H1 (cell line): ENCODE data around the gene CCDC107. TPM values are rescaled to one million over a fixed set of nuclear protein-coding genes. Genes with fewer than 3 reads are reported as not detected.

Experiments
- CTCF ChIA-PET: fragments of 300-600 bp; sonication (Branson Sonifier 250); formaldehyde crosslinking; loops from one replicate; lab custom pipeline; 2021; ENCODE audit not compliant: partially characterized antibody; lab: Charles Lee
- POLR2A ChIA-PET: fragments of 300-600 bp; sonication (Branson Sonifier 250); formaldehyde crosslinking; loops from one replicate; lab custom pipeline; 2021; ENCODE audit warnings: inconsistent platforms; ENCODE audit not compliant: partially characterized antibody; lab: Charles Lee
- DNase-seq, 2 experiments: peaks; one replicate each; pipeline versions ENCODE4 v3.0.0 to v3.0.0-alpha.2; 2010 to 2022; ENCODE audit warnings: low spot score in 2 of 2, low read depth in 1 of 2, mixed read lengths in 1 of 2
- FAIRE-seq: peaks from 2 replicates; lab custom pipeline; 2011; peaks lifted over from hg19 to GRCh38; lab: Jason Lieb, UNC
- H2AFZ ChIP-seq: 2 replicates; pipeline ENCODE4 v1.8.1; 2012; ENCODE audit warnings: low read length, inconsistent platforms
- H2AK5ac ChIP-seq: 2 replicates; pipeline ENCODE4 v1.6.1; 2013; ENCODE audit warnings: low read depth, low read length
- H2BK120ac ChIP-seq: replicated peaks from 2 replicates; pipeline ENCODE3; 2013; ENCODE audit warnings: low read depth, low read length, inconsistent platforms
- H2BK12ac ChIP-seq: 2 replicates; pipeline ENCODE4 v1.6.1; 2013; ENCODE audit warnings: low read depth, low read length
- H2BK15ac ChIP-seq: 2 replicates; pipeline ENCODE4 v1.6.1; 2013; ENCODE audit warnings: low read length
- H2BK20ac ChIP-seq: 2 replicates; pipeline ENCODE4 v1.6.1; 2013; ENCODE audit warnings: low read length
- H2BK5ac ChIP-seq: 2 replicates; pipeline ENCODE4 v1.6.1; 2013; ENCODE audit warnings: low read depth, low read length
- H3K14ac ChIP-seq: 2 replicates; pipeline ENCODE4 v1.6.1; 2013; ENCODE audit warnings: inconsistent platforms; ENCODE audit not compliant: insufficient read length
- H3K18ac ChIP-seq: 2 replicates; pipeline ENCODE4 v1.6.1; 2013; ENCODE audit warnings: low read length; ENCODE audit errors: extremely low read depth
- H3K23ac ChIP-seq: 2 replicates; pipeline ENCODE4 v1.6.1; 2013; ENCODE audit warnings: inconsistent platforms; ENCODE audit not compliant: insufficient read length
- H3K23me2 ChIP-seq: 2 replicates; pipeline ENCODE4 v1.6.1; 2013; ENCODE audit warnings: low read depth, low read length
- H3K27ac ChIP-seq: 2 replicates; pipeline ENCODE4 v1.6.1; 2011; ENCODE audit warnings: low read depth, low read length, inconsistent platforms
- H3K27me3 ChIP-seq, 4 experiments: replicated peaks in 1 of 4; 1 replicate in 1 of 4; 2 replicates in 3 of 4; pipeline versions ENCODE4 v1.6.1 to v1.8.1; 2011 to 2013; ENCODE audit warnings: low read length in 3 of 4, mild to moderate bottlenecking in 3 of 4, inconsistent platforms in 2 of 4, mixed read lengths in 2 of 4, moderate library complexity in 1 of 4; ENCODE audit not compliant: control insufficient read depth in 3 of 4, insufficient read depth in 3 of 4; ENCODE audit errors: extremely low read depth in 1 of 4
- H3K36me3 ChIP-seq, 4 experiments: 2 replicates each; pipeline versions ENCODE4 v1.6.1 to v1.8.1; 2011 to 2013; ENCODE audit warnings: mild to moderate bottlenecking in 4 of 4, low read length in 3 of 4, moderate library complexity in 2 of 4, control low read depth in 1 of 4, inconsistent platforms in 1 of 4; ENCODE audit not compliant: insufficient read depth in 4 of 4, control insufficient read depth in 2 of 4
- H3K4ac ChIP-seq: replicated peaks from 2 replicates; pipeline ENCODE3; 2013; ENCODE audit warnings: low read length, low read depth, mixed read lengths, inconsistent platforms; ENCODE audit not compliant: insufficient read length
- H3K4me1 ChIP-seq, 4 experiments: replicated peaks in 1 of 4; 1 replicate in 1 of 4; 2 replicates in 3 of 4; pipeline versions ENCODE4 v1.6.1 to v1.8.1; 2011 to 2013; ENCODE audit warnings: low read length in 3 of 4, inconsistent platforms in 2 of 4, mixed read lengths in 1 of 4; ENCODE audit not compliant: insufficient read depth in 4 of 4, control insufficient read depth in 3 of 4
- H3K4me2 ChIP-seq, 2 experiments: 2 replicates each; pipeline versions ENCODE4 v1.6.1 to v1.8.1; 2011 to 2013; ENCODE audit warnings: low read depth in 2 of 2, low read length in 2 of 2, control low read depth in 1 of 2, inconsistent platforms in 1 of 2, mild to moderate bottlenecking in 1 of 2; ENCODE audit not compliant: insufficient read depth in 1 of 2
- H3K4me3 ChIP-seq, 4 experiments: fragments of 200-600, 300-600 bp in 1 of 4; sonication (generic), shearing (Covaris generic), sonication (Bioruptor Twin) in 1 of 4; 2 replicates each; pipeline versions ENCODE4 v1.5.1 to v1.8.1; 2011 to 2016; ENCODE audit warnings: low read length in 4 of 4, low read depth in 3 of 4, control low read depth in 2 of 4, inconsistent platforms in 2 of 4, mild to moderate bottlenecking in 2 of 4, mixed read lengths in 1 of 4, moderate library complexity in 1 of 4; ENCODE audit not compliant: insufficient read depth in 2 of 4; ENCODE audit errors: extremely low read depth in 1 of 4
- H3K56ac ChIP-seq: replicated peaks from 2 replicates; pipeline ENCODE3; 2013; ENCODE audit warnings: low read depth, mild to moderate bottlenecking, mixed read lengths, low read length, inconsistent platforms; ENCODE audit not compliant: insufficient read length
- H3K79me1 ChIP-seq: 2 replicates; pipeline ENCODE4 v1.6.1; 2013; ENCODE audit warnings: low read depth, low read length, control low read depth
- H3K79me2 ChIP-seq, 2 experiments: 2 replicates each; pipeline versions ENCODE4 v1.6.1 to v1.8.1; 2012 to 2013; ENCODE audit warnings: low read length in 2 of 2, mild to moderate bottlenecking in 2 of 2, inconsistent platforms in 1 of 2; ENCODE audit not compliant: insufficient read depth in 2 of 2, control insufficient read depth in 1 of 2
- H3K9ac ChIP-seq, 4 experiments: replicated peaks in 1 of 4; 1 replicate in 1 of 4; 2 replicates in 3 of 4; pipeline versions ENCODE4 v1.6.1 to v1.8.1; 2011 to 2013; ENCODE audit warnings: low read depth in 3 of 4, low read length in 3 of 4, control low read depth in 2 of 4, mild to moderate bottlenecking in 2 of 4, moderate library complexity in 2 of 4, inconsistent platforms in 1 of 4; ENCODE audit errors: extremely low read depth in 1 of 4
- H3K9me3 ChIP-seq, 2 experiments: 2 replicates each; pipeline versions ENCODE4 v1.6.1 to v1.8.1; 2012 to 2013; ENCODE audit warnings: mild to moderate bottlenecking in 2 of 2, moderate library complexity in 2 of 2, control low read depth in 1 of 2, inconsistent platforms in 1 of 2, low read depth in 1 of 2, low read length in 1 of 2, mixed read lengths in 1 of 2; ENCODE audit not compliant: insufficient read depth in 2 of 2
- H4K20me1 ChIP-seq, 2 experiments: replicated peaks in 1 of 2; 2 replicates each; pipeline versions ENCODE3 to v1.8.1; 2011 to 2013; ENCODE audit warnings: inconsistent platforms in 2 of 2, low read length in 2 of 2, mild to moderate bottlenecking in 1 of 2; ENCODE audit not compliant: insufficient read depth in 2 of 2, control insufficient read depth in 1 of 2
- H4K5ac ChIP-seq: 2 replicates; pipeline ENCODE4 v1.6.1; 2013; ENCODE audit warnings: low read length, low read depth, mixed read lengths, inconsistent platforms; ENCODE audit not compliant: insufficient read length
- H4K8ac ChIP-seq: 2 replicates; pipeline ENCODE4 v1.8.0; 2013; ENCODE audit warnings: mild to moderate bottlenecking, moderate library complexity, low read length, inconsistent platforms; ENCODE audit not compliant: insufficient read depth; ENCODE audit errors: extremely low read depth
- H4K91ac ChIP-seq: replicated peaks from 2 replicates; pipeline ENCODE3; 2013; ENCODE audit warnings: low read length, mixed read lengths, inconsistent platforms; ENCODE audit not compliant: insufficient read length
- ASH2L ChIP-seq: fragments of 200-600, 300-600 bp; sonication (generic); IDR thresholded peaks from one replicate; pipeline ENCODE4 v1.7.1; 2017; ENCODE audit warnings: low read length
- ATF2 ChIP-seq: IDR thresholded peaks from 2 replicates; pipeline ENCODE4 v1.6.1; 2012; ENCODE audit warnings: low read length, inconsistent platforms
- ATF3 ChIP-seq: IDR thresholded peaks from 2 replicates; pipeline ENCODE4 v1.6.1; 2011; ENCODE audit warnings: low read depth, mild to moderate bottlenecking, low read length; ENCODE audit not compliant: insufficient read depth
- EP300 ChIP-seq, 2 experiments: IDR thresholded peaks; 1 replicate in 1 of 2; 2 replicates in 1 of 2; pipeline ENCODE4 v1.6.1; 2011 to 2012; ENCODE audit warnings: low read depth in 2 of 2, low read length in 2 of 2, mild to moderate bottlenecking in 2 of 2, borderline replicate concordance in 1 of 2, inconsistent platforms in 1 of 2, moderate library complexity in 1 of 2
- FOSL1 ChIP-seq: IDR thresholded peaks from 2 replicates; pipeline ENCODE4 v1.6.1; 2011; ENCODE audit warnings: mild to moderate bottlenecking, low read depth, low read length, moderate library complexity; ENCODE audit not compliant: insufficient read depth
- GABPA ChIP-seq: IDR thresholded peaks from 2 replicates; pipeline ENCODE4 v1.6.1; 2011; ENCODE audit warnings: mild to moderate bottlenecking, low read length, moderate library complexity, borderline replicate concordance; ENCODE audit not compliant: insufficient read depth
- JUN ChIP-seq: IDR thresholded peaks from 2 replicates; pipeline ENCODE4 v1.6.1; 2011; ENCODE audit warnings: low read depth, mild to moderate bottlenecking, improper control_type of control experiment, low read length
- SIX5 ChIP-seq: IDR thresholded peaks from 2 replicates; pipeline ENCODE4 v1.6.1; 2011; ENCODE audit warnings: mild to moderate bottlenecking, low read depth, low read length
- WGBS, 2 experiments: shearing (Covaris generic) in 1 of 2; methylation state at CpG; one replicate each; pipeline versions ENCODE4 v1.1.6 to v1.1.7; 2013 to 2015; ENCODE audit warnings: low lambda C conversion rate in 2 of 2, mixed read lengths in 2 of 2, inconsistent platforms in 1 of 2, low coverage in 1 of 2, missing lambda C conversion rate in 1 of 2; ENCODE audit not compliant: insufficient replicate concordance in 2 of 2, insufficient coverage in 1 of 2, insufficient read length in 1 of 2; ENCODE audit errors: extremely low coverage in 1 of 2, missing lambda C conversion rate in 1 of 2; 5-methylcytosine and 5-hydroxymethylcytosine counted together
- polyA plus RNA-seq, 7 experiments: library from polyadenylated mRNA; depleted of rRNA in 3 of 7; stranded (reverse) in 5 of 7; unstranded in 2 of 7; fragments of >200 nt in 5 of 7; fragments of 200-250 nt in 2 of 7; gene quantifications; 1 replicate in 5 of 7; 2 replicates in 1 of 7; 4 replicates in 1 of 7; pipeline versions ENCODE4 v1.2.1 to v1.2.3, GENCODE V29; 2011 to 2013; ENCODE audit warnings: missing spikeins in 2 of 7, mixed read lengths in 2 of 7
- total RNA-seq: library from RNA; stranded (reverse); fragmentation: NEBNext Ultra II Directional; extraction: Animal tissue kit (Norgen Biotek cat#: 25700); gene quantifications from 2 replicates; pipeline ENCODE4 v1.2.1, GENCODE V29; 2021

Gene CCDC107
- total and polyA plus RNA-seq, 2 of the 8 experiments (the other 6 are each of a cell fraction or from before 2014, with no cell fraction given), result 8.2 to 9.0 TPM

- Histone ChIP-seq H2BK15ac (no peak overlapping the region), H4K91ac (no peak overlapping the region), H3K56ac (no peak overlapping the region), H3K4me1 (no peaks in the 10 kb centered on the region), H2AFZ (no peak overlapping the region), H3K23ac (no peak overlapping the region), H3K79me1 (no peaks in the 10 kb centered on the region), H3K27ac (no peak overlapping the region), H3K18ac (no peak overlapping the region), H3K4me3 (no peak overlapping the region), H3K23me2 (no peaks in the 10 kb centered on the region), H3K9ac (no peak overlapping the region), H2BK20ac (no peak overlapping the region), H3K79me2 (no peaks in the 10 kb centered on the region), H2BK120ac (no peak overlapping the region), H3K9me3 (peaks cover 0 to 2% of the 10 kb centered on the region in 2 experiments; a peak in 1 of 4 replicates), H3K36me3 (no peaks in the 10 kb centered on the region), H4K5ac (no peak overlapping the region), H2BK12ac (no peak overlapping the region), H4K20me1 (no peaks in the 10 kb centered on the region), H3K14ac (no peak overlapping the region), H4K8ac (no peak overlapping the region), H3K4ac (no peak overlapping the region), H3K4me2 (no peak overlapping the region), H3K27me3 (no peaks in the 10 kb centered on the region), H2AK5ac (no peak overlapping the region), H2BK5ac (no peak overlapping the region)
- TF ChIP-seq ATF2 (no peak), GABPA (no peak), SIX5 (no peak), ASH2L (no peak), ATF3 (no peak), JUN (no peak), FOSL1 (no peak), EP300 (IDR thresholded peaks at IDR 0.05; ENCODE audit: borderline replicate concordance in 1 of 2, low read depth in 2 of 2, low read length in 2 of 2) (no peak)
- ChIA-PET CTCF (interaction anchor here (1.8 to 1.9 kb wide), 2 partner anchors 11 to 24 kb away, joined by 5 read pairs; no protein-coding TSS in a partner anchor), POLR2A (no interaction called here)
- WGBS, 2 experiments, result 86% methylated on average over 9 of the region's 9 CpGs; no CpG with 5 or more reads in 1 of the 2 experiments
- DNase-seq, result no peak
- FAIRE-seq, result no peak
Observed at GRCh38 chr9:35636135-35636876, 21.8 kb upstream of the CCDC107 start.
